ENCODE data around the gene DUSP16.

The DUSP16 gene

DNA sequence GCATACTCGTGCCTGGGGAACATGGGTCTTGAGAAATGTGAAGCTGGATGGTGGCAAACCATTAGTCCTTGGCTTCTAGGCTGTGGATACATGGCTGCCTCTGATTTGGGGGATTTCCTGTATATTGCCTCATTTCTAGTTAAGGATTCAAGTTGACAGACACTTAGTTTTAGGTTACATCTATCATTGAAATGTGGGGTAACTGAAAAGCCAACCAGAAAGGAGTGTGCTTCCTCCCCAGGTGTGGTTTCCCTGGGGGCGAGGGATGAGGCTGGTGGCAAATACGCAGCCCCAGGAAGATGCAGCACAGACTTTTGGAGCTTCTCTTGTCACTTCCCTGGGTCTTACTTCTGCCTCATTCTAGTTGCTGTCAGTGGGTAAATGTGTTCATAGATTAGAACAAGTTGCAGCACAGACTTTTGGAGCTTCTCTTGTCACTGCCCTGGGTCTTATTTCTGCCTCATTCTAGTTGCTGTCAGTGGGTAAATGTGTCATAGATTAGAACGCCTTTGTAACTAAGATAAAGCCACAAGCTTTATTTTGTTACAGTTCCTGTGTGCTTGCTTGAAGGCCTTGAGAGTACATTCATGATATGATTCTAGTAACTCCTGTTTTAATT is 120.7 kb downstream of the DUSP16 start:
- no peak for DNase-seq (ENCODE audit: low read depth in 2 of 2)

DNA sequence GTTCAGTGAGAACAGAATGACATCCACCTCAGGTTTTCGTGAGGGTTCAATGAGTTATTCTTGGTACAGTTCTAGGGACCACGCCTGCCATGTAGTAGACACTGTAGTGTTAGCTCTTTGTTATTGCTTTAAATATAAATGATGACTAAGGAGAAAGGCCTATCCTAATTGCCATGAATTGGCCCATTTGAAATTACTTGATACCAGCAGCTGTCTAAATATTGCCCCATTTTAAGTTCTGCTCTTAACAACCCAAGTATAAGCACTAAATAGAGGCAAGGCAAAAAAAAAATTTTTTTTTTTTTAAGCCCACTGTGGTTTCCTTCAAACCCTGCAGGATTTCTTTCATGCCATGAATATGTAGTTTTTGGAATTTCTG is 121.2 kb downstream of the DUSP16 start:
- DNase-seq (ENCODE audit: low read depth in 2 of 2): no peak

DNA sequence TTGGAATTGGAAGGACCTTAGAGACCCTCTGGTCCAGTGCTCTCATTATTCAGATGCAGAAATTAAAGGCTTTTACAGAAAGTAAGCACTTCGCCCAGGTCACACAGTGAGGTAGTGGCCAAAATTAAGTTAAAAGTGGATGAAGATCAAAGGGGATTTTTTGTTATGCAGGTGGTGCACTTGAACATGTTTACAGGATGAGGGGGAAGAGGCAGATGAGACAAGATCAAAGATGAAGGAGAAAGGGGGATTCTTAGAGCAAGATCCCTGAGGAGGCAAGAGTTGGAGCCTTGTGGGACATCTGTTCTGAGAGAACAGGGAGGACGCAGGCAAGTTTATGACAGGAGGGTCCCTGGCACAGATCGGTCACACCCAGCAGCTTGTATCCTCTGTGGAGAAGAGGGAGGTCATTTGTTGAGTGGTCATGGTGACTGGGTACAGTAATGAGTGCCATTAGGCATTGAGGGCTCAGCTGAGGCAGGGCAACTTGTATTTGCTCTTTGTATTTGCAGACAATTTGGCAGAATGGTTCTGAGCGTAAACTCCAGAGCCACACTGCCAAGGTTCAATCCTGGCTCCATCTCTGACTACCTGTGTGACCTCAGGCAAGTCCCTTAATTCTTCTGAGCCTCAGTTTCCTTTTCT is 121.8 kb downstream of the DUSP16 start:
- no peak for DNase-seq (ENCODE audit: low read depth in 2 of 2)

DNA sequence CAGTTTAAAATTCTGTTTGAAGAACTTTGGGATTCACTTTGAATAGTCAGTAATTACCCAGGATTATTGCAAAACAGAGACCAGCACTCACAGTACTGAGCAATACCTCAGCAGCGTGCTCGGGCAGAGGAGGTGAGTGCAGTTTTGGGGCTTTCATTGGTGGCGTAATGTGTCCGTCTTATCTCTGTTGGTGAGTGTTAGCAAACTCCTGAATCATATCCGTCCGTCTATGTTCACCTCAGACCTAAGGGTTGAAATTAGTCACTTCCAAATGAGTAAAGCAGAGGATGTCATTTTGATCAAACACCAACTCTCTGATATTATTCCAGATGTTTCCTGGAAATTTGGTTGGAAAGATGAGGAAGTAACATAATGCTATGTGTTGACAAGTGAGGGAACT is 123.0 kb downstream of the DUSP16 start:
- peak; percentile 31 to 38 for DNase-seq (ENCODE audit: low read depth in 2 of 2)

DNA sequence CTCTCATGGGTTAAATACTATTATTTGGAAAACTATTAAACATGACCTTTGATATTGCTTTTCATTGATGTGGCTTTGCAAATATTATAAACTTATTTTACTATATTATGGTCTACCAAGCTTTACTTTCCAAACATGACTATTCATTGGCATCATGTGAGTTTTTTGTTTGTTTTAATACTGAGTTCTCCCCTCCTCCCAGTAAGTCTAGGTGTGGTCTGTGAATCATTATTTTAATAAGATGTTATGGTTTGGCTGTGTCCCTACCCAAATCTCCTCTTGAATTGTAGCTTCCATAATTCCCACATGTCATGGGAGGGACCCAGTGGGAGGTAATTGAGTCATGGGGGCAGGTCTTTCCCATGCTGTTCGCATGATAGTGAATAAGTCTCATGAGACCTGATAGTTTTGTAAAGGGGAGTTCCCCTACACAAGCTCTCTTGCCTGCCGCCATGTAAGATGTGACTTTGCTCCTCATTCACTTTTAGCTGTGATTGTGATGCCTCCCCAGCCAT is 125.8 kb downstream of the DUSP16 start:
- DNase-seq (ENCODE audit: low read depth in 2 of 2): no peak

DNA sequence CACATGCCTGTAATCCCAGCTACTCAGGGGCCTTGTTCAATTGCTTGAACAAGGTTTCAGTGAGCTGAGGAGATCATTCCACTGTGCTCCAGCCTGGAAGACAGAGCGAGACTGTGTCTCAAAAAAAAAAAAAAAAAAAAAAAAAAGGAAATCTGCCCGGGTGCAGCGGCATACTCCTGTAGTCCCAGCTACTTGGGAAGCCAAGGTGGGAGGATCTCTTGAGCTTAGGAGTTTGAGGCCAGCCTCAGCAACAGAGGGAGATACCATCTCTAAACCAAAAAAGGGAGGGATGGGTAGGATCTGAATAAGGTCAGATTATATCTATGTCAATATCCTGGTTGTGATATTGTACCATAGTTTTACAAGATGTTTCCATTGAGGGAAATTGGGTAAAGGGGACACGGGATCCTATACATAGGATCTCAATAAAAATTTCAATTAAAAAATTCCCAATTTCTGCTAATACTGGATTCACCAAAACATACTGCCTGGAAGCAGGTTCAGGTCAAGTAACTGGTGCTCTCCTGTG is 129.4 kb downstream of the DUSP16 start:
- no peak for DNase-seq (ENCODE audit: low read depth in 2 of 2)

DNA sequence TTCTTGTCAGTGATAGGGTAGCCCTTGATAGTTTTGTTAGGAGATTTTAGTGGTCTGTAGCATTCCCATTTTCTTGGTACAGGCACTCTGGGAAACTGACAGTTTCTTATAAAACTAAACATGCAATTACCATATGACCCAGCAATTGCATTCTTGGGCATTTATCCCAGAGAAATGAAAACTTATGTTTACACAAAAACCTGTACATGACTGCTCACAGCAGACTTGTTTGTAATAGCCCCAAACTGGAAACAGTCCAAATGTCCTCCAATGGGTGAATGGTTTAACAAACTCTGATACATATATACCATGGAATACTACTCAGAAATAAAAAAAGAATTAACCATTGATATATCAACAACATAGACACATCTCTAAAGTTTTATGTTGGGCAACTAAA is 130.3 kb downstream of the DUSP16 start:
- DNase-seq (ENCODE audit: low read depth in 2 of 2): no peak

DNA sequence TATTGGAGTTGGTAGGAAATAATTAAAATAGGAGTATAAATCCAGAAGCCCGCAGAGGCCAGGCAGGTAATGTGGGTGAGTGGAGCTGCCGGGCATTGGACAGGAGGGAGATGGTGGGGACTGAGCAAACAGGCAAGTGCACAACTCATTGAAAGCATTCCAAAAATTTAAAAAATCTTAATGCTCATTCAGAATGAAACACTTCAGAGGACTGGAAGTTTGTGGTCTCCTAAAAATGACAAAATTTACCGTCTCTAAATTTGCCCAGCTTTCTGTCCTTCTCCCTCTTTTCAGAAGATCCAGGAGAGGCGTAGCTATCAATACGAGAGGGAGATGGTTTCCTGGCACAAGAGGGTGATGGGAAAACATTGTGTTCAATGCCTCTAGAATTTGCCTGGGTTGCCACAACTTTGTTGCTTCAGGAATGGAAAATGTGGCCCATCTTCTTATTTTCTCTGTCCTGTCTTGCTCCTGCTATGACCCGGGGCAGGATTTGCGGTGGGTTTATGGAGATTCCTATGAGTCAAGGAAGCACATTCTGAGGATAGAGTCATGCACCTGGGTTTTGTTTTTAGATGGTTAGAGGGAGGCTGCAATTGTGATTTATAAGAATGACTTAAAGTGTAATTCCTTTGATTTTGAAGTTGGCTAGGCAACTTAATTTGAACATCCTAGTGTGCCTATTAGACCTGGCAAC is 133.6 kb downstream of the DUSP16 start:
- no peak for DNase-seq (ENCODE audit: low read depth in 2 of 2)

DNA sequence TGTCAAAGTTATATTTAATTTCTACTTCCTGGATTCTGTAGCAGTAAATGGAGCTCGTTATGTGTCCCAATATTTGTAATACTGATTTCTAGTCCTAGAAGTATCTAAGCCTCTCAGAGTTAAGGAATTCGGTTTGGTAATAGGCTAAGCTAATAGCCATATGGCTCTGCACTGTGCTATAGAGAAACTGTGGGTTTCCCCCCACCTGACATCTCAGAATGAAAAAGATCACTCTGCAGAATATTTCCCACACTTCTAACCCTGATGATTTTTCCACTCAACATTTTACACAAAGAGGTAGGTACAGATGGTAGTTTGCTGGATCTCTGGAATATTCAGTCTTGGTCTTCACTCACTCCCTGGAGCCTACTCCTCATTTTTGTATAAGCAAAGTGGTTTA is 134.6 kb downstream of the DUSP16 start:
- no peak for DNase-seq (ENCODE audit: low read depth in 2 of 2)

DNA sequence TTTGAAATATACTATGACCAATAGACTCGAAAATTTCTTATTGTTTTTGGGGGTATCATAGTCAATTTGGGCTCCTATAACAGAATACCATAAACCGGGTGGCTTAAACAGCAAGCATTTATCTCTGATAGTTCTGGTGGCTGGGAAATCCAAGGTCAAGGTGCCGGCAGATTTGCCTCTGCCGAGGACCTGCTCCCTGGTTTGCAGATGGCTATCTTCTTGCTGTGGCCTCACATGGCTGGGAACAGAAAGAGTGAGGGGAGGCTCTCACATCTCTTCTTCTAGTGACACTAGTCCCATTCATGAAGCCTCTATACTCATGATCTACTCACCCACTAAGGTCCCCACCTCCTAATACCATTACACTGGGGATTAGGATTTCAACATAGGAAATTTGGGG is 135.1 kb downstream of the DUSP16 start:
- DNase-seq (ENCODE audit: low read depth in 2 of 2): no peak

DNA sequence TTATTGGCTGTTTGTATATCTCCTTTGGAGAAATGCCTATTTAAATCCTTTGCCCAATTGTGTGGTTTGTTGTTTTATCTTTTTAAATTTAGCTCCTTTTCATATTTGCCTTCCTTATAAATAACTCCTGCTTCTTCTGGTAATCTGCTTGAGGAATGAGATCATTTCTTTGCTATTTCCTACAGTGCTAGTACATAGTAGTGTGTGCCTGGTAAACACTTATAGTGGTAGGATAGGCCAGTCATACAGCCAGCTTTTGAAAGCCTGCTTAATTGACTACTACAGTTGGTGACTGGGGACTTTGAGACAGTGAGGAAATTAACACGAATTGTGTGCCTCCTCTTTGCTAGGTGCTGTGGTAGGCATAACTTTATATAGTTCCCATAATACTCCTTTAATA is 137.0 kb downstream of the DUSP16 start:
- no peak for DNase-seq (ENCODE audit: low read depth in 2 of 2)

DNA sequence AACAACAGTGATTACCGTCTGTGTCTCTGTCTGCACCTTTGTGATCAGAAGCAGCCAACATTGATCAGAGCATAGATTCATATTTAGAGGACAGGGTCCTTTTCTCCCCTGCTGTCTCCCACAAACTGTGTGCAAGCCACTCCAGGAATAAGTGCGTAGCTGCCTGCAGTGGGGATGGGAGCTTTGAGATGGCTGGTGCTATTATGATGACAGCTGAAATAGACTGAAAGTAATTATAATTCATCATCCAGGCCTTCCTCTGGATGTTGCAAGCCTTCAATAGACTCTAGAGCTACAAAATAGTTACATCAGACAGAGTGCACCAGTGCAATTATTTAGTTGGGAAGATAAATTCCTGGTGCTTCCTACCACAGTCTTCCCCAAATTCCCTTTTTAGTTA is 137.7 kb downstream of the DUSP16 start:
- DNase-seq (ENCODE audit: low read depth in 2 of 2): no peak
